HG02642 (cell line): Measurements from ENCODE around the gene ALKBH8.

Experiments used
- ATAC-seq: cut with Tn5 transposase; IDR thresholded peaks from one replicate; pipeline ENCODE4 v1.9.1; 2021; ENCODE audit warnings: mild to moderate bottlenecking; ENCODE audit not compliant: unreplicated experiment, poor library complexity

The ALKBH8 gene, protein sequence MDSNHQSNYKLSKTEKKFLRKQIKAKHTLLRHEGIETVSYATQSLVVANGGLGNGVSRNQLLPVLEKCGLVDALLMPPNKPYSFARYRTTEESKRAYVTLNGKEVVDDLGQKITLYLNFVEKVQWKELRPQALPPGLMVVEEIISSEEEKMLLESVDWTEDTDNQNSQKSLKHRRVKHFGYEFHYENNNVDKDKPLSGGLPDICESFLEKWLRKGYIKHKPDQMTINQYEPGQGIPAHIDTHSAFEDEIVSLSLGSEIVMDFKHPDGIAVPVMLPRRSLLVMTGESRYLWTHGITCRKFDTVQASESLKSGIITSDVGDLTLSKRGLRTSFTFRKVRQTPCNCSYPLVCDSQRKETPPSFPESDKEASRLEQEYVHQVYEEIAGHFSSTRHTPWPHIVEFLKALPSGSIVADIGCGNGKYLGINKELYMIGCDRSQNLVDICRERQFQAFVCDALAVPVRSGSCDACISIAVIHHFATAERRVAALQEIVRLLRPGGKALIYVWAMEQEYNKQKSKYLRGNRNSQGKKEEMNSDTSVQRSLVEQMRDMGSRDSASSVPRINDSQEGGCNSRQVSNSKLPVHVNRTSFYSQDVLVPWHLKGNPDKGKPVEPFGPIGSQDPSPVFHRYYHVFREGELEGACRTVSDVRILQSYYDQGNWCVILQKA

DNA sequence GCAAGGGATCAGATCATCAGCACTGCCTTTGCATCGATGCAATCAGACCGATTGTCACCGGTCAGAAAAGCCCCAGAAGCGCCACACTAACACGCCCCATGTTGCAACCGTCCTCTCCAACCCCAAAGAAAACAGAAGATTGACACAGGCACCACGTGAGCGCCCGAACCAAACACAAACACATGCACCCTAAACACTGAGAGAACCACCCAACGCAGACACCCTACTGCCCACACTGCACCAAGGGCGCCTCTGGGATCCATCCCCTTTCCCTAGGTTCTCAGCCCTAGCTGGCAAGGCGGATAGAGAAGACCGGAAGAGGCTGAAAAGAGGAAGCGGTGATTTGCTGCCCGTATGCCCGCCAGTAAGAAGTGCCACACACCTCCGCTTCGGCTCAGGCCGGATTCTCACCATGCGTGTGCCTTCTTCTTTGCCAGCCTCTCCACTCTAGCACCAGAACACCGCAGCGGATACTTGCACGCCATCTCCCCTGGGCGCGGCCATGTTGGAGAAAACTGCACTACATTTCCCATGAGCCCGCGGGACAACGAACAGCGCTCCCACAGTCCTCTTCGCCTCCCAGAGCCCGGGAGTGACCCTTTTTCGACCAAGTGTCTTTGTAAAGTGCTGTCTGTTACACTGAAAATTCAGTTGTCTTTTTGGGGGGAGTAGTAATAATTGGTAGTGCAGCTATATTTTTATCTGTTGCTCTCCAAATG, at the start of gene ALKBH8:
TSS of gene ALKBH8 (minus strand) at position 517 of the 719 bp plus-strand sequence. CDS start 4,842 bp downstream, outside the sequence.
- peak; percentile 85 for ATAC-seq

DNA sequence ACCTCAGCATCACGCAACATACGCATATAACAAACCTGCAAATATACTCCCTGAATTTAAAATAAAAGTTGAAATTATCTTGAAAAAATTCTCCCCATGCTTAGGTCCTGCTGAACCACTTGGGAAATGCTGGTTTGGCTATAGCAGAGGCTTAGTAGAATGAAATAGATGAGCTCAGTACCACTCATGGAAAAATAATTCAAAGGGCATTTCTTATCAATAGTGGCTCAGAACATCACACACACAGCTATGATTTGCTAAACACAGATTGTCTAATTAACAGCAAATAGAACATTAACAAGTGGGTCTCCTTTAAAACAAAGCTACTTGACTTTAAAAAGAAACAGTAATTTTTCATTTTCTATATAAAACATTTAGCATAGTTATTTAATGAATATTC, 46.9 kb upstream of the ALKBH8 start:
- ATAC-seq, result no peak

DNA sequence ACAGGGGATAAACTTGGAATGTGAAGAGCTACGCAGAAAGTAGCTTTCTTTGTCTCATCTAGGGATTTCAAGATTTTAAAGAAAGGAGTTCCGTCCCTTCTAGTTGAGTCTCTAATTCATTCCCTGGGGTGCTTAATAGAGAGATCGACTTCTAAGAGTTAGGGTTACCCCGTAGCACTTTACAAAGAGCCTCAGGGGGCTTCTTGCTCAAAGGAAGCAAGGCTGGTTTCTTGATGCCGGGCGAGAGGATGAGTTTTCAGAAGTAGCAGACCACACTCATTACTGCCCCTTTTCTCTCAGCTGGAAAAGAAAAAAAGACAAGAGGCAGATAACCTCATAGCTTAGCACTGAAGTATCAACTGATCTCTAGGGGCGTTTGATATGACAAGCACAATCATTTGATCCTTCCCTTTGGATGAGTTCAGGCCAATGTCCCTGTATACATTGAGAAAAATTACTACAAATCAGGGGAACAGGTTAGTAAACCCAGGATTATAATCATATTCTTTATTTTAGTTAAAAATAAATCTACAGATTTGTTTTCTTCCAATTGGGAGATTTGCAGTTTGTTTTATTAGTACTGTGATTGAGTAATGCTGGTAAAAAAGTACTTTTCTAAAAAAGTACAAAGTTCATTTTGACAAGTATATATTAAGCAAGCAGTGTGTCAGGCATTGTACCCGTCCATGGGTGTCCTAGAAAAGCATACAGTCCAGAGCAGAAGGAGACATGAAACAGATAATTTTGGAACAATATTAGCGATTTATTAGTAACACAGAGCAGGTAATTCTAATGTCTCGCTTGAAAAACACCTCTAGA, 44.1 kb upstream of the ALKBH8 start:
- no peak for ATAC-seq

DNA sequence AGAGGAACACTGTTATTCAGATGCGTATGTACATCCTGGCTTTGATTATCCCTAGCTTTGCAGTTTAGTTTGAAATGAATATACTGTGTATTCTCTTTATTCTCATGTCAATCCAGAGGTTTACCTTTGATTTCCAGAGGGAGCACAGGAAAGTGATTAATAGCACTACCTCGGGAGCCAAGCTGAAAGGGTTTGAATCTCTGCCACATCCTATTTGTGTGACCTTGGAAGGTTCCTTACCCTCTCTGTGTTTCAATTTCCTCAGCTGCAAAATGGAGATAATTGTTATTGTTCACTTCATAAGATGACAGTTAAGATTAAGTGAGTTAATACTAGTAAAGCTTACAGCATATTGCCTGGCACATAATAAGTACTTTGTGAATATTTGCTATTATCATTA, 43.3 kb upstream of the ALKBH8 start:
- ATAC-seq, result no peak

DNA sequence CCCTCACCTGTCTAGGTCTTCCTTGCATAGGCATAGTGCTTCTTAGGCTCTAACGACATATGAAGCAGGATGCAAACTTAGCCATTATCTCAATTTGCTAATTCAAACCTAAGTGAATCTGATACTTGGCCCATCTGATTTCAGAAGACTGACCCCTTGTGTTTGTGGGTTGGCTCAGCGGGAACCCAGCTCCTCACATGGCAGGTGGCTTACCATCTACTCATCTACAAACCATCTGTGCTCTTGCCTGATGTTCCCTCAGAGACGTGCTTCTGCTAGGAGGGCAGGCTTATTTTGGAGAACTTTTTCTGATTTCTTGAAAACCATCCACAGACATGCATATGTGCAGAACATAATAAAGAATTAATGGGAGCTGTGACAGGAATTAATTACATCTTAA, 40.6 kb upstream of the ALKBH8 start:
- ATAC-seq, result no peak

DNA sequence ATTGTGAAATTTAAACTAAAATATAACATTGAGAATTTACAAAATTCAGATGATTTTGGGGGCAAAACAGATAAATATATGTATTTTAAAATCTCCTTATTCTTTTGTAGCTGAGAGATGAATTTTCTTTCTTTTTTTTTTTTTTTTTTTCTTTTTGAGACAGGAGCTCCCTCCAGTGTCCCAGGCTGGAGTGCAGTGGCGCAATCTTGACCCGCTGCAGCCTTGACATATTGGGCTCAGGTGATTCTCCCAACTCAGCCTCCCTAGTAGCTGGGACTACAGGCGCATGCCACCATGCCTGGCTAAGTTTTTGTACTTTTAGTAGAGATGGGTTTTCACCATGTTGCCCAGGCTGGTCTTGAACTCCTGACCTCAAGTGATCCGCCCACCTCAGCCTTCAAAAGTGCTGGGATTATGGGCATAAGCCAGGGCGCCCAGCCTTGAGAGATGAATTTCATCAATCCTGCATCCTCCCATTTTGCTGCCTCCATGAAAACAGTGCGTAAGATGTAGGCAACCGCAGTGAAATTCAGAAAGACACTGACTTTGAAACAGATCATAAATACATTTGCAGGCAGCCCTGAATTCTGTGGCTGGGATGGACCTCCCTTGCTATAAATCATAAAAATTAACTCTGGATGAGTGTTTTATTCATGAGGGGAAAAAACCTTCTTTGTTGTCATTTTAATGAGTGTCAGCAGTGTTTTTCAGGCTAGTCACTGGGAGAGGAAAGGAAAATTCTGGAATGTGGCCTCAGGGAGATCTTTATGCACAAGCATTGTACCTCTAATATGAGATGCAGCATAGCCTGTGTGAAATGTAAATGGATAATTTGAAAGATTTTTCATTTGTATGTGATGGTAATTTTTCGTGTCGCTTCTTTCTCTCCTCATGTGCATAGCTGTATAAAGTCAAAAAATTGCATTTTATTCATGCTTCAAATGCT, 39.8 kb upstream of the ALKBH8 start:
- ATAC-seq, result no peak

DNA sequence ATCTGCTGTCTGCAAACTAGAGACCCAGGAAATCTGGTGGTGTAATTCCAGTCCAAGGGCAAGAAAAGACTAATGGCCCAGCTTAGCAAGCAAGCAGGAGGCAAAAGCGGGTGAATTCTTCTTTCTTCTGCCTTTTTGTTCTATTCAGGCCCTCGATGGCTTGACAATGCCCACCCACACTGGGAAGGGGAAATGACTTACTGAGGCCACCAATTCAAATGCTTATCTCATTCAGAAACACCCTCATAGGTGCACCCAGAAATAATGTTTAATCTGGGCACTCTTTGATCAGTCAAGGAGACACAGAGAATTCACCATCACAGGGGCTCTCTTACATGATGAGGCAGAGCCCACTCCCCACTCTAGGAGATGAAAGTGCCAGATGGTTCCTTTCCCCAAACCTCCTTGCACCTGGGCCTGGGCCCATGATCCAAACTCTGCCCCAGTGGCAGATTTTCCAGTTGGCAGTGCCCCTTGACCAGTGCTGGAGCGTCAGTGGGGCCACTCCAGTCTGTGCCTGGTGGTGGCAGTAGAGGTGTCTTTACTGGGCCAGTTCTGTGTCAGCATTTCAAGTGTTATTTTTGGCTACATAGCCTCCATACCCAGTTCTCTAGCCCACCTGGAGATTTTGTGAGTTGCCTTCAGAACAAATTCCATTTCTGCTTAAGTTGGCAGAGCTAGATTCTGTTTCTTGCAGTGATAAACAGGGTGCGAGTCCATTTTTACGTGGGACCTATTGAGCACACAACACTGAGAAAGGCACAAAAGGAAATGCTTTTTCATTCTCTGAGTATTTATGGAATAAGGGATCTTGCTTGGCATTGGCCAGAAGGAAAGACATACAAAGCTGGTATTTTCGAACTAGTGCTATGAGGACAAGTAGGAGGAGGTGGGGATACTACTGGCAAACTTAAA, 32.9 kb upstream of the ALKBH8 start:
- peak; percentile 94 for ATAC-seq

DNA sequence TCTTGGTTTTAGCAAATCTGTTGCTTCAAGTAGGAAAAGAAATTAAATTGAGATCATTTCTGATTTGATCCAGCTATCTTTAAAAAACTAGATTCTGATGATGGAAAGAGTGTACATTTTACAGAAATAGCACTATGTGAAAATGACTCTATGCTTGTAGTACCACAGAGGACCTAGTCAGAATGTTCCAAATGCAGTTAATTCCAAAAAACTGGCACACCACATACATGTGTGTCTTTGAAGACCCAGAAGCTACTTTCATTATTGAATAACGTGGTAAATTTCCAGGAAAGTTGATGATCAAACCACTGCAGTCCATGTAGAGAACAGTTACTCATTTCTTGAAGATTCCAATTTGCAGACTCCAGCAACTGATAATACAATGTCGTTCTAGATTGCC, 29.2 kb upstream of the ALKBH8 start:
- no peak for ATAC-seq

DNA sequence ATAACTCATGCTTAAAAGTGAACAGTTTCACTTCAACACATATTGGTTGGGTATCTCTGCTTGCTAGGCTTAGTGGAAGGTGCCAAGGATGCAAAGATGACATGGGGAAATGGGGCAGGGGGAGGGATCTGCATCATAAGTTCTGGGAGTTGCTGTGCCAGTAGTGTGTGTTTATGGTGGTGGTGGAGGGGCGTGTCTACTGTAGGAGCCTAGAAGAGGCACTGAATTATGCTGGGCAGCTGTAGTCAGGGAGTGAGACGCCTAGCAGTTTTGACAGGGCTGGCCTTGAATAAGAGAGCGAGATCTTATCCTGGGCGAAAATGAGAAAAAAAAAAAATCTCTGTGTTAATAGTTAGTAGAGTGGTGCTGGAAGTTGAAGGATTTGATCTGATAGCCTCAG, 28.4 kb upstream of the ALKBH8 start:
- ATAC-seq, result no peak

DNA sequence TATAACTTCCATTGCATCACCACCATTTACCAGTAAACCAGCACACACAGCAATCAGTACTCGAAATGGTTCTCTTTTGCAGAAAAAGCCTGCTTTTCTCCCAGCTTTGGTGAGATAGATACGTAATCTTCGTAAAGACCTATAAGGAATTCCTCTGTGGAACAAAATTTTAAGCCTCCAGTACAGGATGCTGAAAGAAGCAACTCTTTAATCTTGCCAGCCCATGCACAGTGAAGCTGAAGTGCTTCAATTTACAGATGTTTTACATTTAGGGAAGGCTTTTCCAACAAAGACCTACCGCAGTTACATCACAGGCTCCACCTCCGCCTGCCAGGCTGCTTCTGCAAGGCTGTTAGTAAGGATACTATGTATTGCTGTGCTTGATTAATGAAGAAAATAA, 27.3 kb upstream of the ALKBH8 start:
- no peak for ATAC-seq

DNA sequence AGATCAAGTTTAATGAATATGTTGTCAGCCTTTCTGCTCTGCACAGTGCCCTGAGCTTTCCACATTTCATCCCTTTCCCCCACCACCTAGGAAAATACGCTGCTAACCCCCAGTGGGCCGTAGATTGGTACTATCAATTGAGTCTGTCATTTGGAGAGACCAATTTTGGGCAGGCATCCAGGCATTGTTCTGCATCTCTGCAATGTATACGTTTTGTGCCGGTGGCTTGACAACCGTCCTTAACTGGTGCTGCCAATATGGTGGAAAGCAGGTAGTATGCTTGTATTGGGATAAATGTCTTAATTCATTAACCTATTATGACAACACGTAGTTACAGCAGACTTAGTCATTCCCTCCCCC, 26.7 kb upstream of the ALKBH8 start:
- ATAC-seq, result no peak

DNA sequence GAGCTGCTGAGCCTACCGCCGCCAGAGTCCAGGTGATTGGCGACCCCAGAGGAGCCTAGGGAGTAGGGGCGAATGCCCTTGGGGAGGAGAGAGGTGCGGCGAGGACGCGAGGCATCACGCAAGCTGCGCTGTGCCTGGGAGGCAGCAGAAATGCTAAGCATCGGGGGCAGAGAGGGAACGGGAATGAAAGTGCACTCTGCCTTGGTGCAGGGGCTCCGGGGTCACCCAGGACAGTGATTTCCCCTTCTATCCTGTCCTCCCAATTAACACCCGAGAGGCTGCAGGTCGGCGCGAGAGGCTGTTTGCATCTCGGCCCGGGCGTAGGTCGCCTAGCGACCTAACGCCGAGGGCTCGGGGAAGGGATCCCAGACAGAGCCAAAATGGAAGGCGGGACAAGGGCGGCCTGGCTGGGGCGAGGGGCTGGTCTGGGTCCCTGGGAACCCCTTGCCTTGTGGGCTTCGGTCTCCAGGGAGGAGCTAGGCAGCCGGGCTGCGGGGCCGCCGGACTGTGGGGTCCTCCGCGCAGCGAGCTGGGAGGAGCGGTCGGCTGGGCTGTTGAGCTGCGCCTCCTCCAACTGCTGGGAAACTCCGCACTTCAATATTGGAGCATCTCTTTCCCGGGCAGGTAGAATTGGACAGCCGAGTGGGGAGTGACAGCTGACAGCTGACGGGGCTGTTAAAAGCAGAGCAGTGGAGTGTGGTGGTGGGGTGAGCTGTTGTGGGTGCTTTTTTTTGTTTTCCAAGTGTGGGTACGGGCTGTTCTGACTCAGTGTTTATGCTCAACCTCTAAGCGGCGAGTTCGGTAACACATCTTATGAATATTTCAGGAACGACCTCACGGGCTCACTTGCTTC, 26.1 kb upstream of the ALKBH8 start:
- ATAC-seq, result peak; percentile 39

DNA sequence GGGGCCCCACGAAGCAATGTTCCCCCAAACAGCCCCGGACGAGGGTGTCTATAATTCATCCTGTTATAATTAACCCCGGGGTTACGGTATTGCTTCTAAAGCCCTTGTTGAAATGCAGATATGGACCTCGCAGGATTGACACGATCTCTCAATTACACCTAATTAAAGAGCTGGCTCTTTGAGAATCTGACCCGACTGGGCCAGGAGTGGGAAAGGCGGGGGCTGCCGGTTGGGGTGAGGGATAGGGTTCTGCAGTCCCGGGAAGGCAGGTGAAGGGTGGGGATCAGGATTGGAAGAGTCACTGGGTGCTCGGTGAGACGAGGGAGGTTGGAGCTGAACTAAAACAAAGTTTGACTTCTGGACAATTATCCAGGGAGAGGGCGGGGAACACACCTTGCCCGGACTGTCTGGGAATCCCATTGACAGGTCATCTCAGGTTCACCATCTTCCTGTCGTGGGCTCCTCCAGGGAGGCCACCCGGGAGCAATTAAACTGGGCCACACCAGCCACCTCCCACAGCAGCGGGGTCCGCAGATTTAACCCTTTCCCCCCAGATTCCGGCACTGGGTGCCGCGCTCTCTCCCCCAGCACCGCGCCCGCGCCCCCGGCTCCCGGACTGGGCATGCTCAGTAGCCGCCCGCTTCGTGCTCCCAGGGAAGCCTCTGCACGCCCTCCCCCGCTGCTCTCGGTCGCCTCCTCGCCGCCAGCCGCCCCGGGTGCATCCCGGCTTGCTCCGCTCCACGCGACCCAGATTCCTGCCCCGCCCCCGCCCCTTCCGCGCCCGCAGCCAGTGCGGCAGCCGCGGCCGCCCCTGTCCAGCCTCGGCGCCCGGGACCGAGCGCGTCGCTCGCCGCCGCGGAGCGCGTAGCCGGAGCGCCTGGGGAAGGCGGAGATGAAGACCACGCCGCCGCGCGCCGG, 25.2 kb upstream of the ALKBH8 start, which contains the start of gene ELMOD1:
TSS of gene ELMOD1 (plus strand) at position 688 of the 918 bp plus-strand sequence. CDS start 27,043 bp downstream, outside the sequence.
- ATAC-seq, result peak; percentile 57

DNA sequence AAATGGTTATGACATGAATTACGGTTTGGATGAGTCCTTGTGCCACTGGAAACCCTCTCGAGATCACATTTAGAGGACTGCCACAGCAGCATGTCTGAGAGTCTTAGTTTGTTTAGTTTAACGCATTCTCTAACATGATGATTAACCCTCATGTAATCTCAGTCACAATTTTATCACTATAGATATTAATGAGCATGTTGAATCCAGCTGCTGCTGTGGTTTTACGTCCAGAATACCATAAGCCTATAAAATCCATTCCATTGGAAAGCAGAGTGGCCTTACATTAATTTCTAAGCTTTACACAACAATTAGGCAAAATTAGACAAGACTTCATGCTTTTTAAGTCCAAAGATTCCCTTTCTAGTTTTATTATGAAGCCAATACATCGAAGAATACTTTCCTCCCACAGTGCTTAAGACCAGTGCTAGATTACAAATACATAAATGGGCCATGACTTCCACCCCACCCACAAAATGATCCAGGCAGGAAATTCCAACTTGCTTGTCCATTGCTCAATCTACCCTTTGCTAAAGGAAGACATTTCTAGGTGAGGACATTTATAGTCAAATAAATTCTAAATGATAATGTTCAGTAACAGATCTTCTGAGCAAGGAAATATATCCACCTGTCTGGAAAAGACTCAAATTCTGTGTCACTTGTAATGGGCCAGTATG, 21.9 kb upstream of the ALKBH8 start:
- no peak for ATAC-seq

DNA sequence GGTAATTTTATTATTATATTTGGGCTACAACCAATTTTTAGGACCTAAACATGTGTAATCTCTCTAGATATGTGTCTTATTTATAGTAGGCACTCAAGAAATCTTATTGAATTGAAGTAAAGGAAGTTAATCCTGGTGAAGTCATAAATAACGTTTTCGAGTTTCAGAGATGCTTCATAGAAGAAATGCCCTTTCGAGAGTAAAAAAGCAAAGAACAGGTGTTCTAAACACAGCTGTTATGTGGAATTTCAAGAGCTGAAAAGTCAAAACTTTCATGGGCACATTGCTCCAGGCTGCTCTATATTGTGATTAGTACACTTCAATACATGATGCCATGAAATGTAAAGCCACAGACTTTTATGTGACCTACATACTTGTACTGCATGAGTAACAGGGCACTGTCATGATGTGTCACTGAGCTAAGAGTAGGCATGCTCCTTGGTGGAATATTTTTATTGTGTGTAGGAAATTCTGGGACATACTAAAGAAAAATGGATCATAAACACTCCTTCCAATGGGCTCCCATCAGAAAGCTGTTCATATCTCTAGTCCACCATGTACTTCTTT, 18.2 kb upstream of the ALKBH8 start:
- no peak for ATAC-seq
